Measurements from ENCODE around the gene PCDH11Y. TPM values are rescaled to one million over a fixed set of nuclear protein-coding genes. Genes with fewer than 3 reads are reported as not detected.
"Not testable (repeated sequence)": the region's sequence is repeated elsewhere in the genome, so short reads cannot be mapped to it uniquely, and the experiment has no call there.

The PCDH11Y gene
- total RNA-seq: not detected
- long read RNA-seq, donor 1: 0 reads
- long read RNA-seq, donor 2: 0 reads

- intact Hi-C loops (cut with DNase I); DNase-seq (ENCODE audit: low spot score): not testable (repeated sequence)
Observed at GRCh38 chrY:5000057-5000456, at the start of gene PCDH11Y. Gene PCDH11Y (plus strand): TSS chrY:5000296. CDS start chrY:5057100, 56,804 bp downstream.

GRCh38 chrY:4967894-4968293 lies 32.2 kb upstream of the PCDH11Y start:
- intact Hi-C loops (cut with DNase I): not testable (repeated sequence)

GRCh38 chrY:4991743-4992400 lies 8.2 kb upstream of the PCDH11Y start:
- intact Hi-C loops (cut with DNase I): not testable (repeated sequence)

More at GRCh38 chrY:4967894-4968293, 32.2 kb upstream of the PCDH11Y start:
- DNase-seq (ENCODE audit: low spot score): not testable (repeated sequence)

GRCh38 chrY:4994892-4995291 lies 5.2 kb upstream of the PCDH11Y start:
- intact Hi-C loops (cut with DNase I); DNase-seq (ENCODE audit: low spot score): not testable (repeated sequence)

More at GRCh38 chrY:4991743-4992400, 8.2 kb upstream of the PCDH11Y start:
- not testable (repeated sequence) for DNase-seq (ENCODE audit: low spot score)

GRCh38 chrY:5002476-5003184 lies 2.5 kb downstream of the PCDH11Y start:
- intact Hi-C loops (cut with DNase I): not testable (repeated sequence)

GRCh38 chrY:5038972-5039523 lies 39.0 kb downstream of the PCDH11Y start:
- DNase-seq (ENCODE audit: low spot score); intact Hi-C loops (cut with DNase I): not testable (repeated sequence)

More at GRCh38 chrY:5002476-5003184, 2.5 kb downstream of the PCDH11Y start:
- not testable (repeated sequence) for DNase-seq (ENCODE audit: low spot score)

GRCh38 chrY:5083017-5083416 lies 82.9 kb downstream of the PCDH11Y start:
- DNase-seq (ENCODE audit: low spot score); intact Hi-C loops (cut with DNase I): not testable (repeated sequence)

GRCh38 chrY:5182998-5183397 lies 182.9 kb downstream of the PCDH11Y start:
- intact Hi-C loops (cut with DNase I); DNase-seq (ENCODE audit: low spot score): not testable (repeated sequence)

- intact Hi-C loops (cut with DNase I): not testable (repeated sequence)
Observed at GRCh38 chrY:5215116-5215515, 215.0 kb downstream of the PCDH11Y start.

GRCh38 chrY:5324931-5325330 lies 324.8 kb downstream of the PCDH11Y start:
- intact Hi-C loops (cut with DNase I): not testable (repeated sequence)

More at GRCh38 chrY:5215116-5215515, 215.0 kb downstream of the PCDH11Y start:
- DNase-seq (ENCODE audit: low spot score): not testable (repeated sequence)

GRCh38 chrY:5342220-5342619 lies 342.1 kb downstream of the PCDH11Y start:
- intact Hi-C loops (cut with DNase I); DNase-seq (ENCODE audit: low spot score): not testable (repeated sequence)

More at GRCh38 chrY:5324931-5325330, 324.8 kb downstream of the PCDH11Y start:
- DNase-seq (ENCODE audit: low spot score): not testable (repeated sequence)

- DNase-seq (ENCODE audit: low spot score); intact Hi-C loops (cut with DNase I): not testable (repeated sequence)
Observed at GRCh38 chrY:5543705-5544104, 543.6 kb downstream of the PCDH11Y start.

- intact Hi-C loops (cut with DNase I); DNase-seq (ENCODE audit: low spot score): not testable (repeated sequence)
Observed at GRCh38 chrY:5638589-5638988, 638.5 kb downstream of the PCDH11Y start.

GRCh38 chrY:5679265-5679664 lies 679.2 kb downstream of the PCDH11Y start:
- DNase-seq (ENCODE audit: low spot score); intact Hi-C loops (cut with DNase I): not testable (repeated sequence)

- intact Hi-C loops (cut with DNase I); DNase-seq (ENCODE audit: low spot score): not testable (repeated sequence)
Observed at GRCh38 chrY:5708727-5709126, 708.6 kb downstream of the PCDH11Y start.

- intact Hi-C loops (cut with DNase I); DNase-seq (ENCODE audit: low spot score): not testable (repeated sequence)
Observed at GRCh38 chrY:5709788-5710381, 709.8 kb downstream of the PCDH11Y start.

- DNase-seq (ENCODE audit: low spot score); intact Hi-C loops (cut with DNase I): not testable (repeated sequence)
Observed at GRCh38 chrY:5761403-5761802, 761.3 kb downstream of the PCDH11Y start.

GRCh38 chrY:5776485-5776884 lies 776.4 kb downstream of the PCDH11Y start:
- intact Hi-C loops (cut with DNase I); DNase-seq (ENCODE audit: low spot score): not testable (repeated sequence)

Measured in posterior vena cava (tissue), 2 donors.